GM12873 (cell line): Measurements from ENCODE around the gene PDPN.

Experiments
- TF ChIP-seq, protein P1 (sequence below): IDR thresholded peaks from 2 replicates; pipeline ENCODE4 v1.5.1; 2012; ENCODE audit warnings: low read depth, mild to moderate bottlenecking, moderate library complexity, low read length, control low read depth; ENCODE audit not compliant: insufficient read depth; ENCODE audit errors: missing control alignments

PDPN gene

DNA sequence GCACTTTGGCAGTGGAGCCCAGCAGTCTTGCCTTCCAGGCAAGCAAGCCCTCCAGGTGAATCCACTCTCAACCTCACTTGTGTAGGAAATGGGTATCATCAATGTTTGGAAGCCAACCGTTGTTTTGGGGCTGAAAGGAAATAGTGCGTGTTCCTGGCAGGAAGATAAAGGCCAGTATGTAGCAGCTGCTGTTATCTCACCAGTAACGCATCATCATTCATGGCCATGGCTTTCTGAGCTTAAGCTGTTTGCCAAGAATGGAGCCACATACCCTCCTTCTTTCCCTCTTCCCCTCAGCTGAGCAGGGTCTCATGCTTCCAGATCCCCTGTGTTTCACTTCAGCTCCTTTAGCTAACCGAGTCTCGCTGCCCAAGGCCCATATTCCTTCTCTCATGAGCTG, 2.2 kb upstream of the PDPN start:
- TF ChIP-seq, protein P1, sequence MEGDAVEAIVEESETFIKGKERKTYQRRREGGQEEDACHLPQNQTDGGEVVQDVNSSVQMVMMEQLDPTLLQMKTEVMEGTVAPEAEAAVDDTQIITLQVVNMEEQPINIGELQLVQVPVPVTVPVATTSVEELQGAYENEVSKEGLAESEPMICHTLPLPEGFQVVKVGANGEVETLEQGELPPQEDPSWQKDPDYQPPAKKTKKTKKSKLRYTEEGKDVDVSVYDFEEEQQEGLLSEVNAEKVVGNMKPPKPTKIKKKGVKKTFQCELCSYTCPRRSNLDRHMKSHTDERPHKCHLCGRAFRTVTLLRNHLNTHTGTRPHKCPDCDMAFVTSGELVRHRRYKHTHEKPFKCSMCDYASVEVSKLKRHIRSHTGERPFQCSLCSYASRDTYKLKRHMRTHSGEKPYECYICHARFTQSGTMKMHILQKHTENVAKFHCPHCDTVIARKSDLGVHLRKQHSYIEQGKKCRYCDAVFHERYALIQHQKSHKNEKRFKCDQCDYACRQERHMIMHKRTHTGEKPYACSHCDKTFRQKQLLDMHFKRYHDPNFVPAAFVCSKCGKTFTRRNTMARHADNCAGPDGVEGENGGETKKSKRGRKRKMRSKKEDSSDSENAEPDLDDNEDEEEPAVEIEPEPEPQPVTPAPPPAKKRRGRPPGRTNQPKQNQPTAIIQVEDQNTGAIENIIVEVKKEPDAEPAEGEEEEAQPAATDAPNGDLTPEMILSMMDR, result no peak

DNA sequence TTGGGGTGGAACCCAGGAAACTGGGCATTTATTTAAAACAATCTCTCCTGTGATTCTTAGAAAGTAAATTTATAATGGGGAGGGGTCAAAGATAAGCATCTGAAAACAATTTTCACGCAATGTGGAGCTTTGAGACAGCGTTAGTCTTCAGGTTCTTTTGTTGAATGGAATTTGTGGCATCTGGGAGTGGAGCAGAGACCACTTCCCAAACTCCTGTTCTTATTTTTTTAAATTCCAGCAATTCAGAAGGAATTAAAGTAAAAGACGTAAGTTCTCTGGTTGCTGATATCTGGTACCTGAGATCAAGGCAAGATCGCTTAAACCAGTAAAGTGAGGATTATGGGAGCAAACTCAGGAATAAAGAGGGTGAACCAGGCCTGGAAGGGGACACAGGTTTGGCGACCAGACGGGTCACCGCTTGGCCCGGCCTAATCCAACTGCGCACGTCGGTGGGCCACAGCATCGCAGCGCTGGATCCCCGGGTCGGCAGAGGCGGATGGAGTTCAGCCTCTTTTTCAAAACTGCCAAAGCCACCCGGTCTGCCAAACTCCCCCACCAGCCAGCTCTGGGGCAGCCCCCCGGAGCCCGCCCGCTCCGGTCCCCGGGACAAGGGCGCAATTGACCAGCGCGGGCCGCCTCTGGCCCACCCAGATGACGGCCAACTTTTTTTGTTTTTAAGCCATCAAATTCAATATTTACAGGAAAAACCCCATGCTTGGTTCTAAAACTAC, 754 bp upstream of the PDPN start:
- TF ChIP-seq, protein P1, result no peak

DNA sequence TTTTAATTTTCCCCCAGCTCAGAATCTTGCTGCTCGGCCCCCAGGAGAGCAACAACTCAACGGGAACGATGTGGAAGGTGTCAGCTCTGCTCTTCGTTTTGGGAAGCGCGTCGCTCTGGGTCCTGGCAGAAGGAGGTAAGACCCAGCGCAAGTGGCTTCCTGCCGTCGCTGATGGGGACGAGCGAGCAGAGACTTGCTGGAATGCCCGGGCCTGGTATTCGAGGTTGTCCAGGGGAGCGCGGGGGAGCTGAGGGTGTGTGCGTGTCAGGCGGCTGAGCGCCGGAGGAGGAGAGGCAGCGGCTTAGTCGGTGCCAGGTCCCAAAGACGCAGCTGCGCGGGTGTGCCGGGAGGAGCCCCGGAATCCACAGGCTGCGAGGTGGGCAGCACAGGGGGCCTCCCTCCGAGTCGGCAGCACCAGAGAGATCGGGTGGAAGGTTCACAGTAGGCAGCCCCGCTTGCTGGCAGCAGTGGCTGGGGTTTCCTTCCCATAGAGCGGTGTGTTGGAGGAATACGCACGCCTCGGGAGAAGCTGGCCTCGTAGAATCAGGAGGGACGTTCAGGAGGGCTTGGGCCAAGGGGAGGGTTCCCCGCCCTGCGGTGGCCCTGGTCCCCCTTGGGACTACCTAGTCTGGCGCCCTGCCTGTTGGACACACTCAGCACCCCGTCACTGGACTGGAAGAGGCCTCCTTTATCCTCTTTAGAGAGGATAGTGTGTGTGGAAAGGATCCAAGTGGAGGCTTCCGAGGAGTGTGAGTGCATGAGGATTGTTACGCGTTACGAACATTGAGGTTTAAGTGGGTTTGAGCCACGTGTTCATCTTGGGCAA, 547 bp downstream of the PDPN start:
- TF ChIP-seq, protein P1, result no peak

DNA sequence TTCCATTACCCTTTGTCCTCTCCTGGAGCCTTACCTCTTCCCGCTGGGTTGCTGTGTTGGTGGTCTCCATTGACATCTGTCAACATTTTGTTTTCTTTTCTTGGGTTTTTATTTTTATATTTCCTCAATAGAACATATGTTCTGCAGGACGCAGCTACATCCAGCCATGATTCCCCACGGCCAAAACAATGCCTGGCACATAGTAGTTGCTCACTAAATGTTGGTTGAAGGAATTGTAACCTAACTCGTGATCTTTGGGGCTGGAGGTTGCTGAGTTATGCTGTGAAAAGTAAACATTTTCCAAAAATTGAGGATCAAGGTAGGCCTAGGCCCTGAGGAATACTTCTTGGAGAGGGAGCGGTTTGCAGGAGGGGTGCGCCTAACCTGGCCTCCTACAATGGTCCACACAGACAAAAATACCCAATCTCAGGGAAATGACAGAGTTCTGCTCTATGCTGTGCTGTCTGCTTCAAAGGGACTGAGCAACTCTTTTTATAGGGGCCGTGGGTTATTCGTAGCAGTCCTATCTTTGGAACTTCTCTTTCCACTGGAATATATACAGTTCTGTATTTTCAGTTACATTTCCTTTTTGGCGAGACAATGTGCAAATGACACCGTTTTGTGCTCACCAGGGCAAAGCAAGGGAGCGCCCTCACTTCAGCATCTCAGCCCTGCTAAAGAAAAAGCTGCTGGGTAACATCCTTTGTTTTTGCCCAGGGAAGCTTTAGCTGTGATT, 1.4 kb downstream of the PDPN start:
- TF ChIP-seq, protein P1, result no peak

DNA sequence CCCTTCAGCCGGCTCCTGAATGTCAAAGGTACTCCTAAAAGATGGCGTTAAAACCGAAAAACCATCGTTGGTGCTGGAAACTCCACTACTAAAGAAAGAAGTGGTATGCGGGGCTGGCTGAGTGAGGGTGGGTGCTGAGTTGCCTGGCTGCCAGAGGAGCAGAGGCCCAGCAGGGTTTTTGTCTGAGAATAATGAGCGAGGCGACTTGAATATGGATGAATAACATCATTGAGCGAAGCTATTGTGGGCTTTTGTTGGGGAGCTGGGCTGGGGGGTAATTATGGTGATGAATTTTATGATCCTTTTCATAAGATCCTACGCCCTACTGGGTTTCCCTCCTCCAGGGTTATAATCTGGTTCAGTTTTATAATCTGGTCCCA, 2.0 kb downstream of the PDPN start:
- TF ChIP-seq, protein P1, result no peak

DNA sequence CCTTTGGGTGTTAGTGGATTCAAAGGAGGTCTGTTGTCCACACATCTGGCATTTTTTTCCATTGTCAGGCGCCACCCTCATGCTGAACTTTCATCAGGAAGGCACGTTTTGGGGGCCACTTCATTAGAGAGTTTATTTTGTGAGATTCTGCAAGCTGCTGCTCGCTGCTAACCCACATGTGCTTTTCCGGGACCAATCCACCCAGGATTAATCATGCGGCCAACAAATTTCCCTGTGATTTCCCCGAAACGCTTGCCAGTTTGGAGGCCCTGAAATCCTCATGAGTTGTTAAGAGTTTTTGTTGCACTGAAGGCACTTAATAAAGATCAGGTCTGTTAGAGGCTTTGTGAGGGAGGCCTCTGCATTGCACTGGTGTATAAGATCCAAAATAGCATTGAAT, 2.4 kb downstream of the PDPN start:
- TF ChIP-seq, protein P1, result no peak
